HEK293 (cell line): Measurements from ENCODE around the gene JCAD.

Source experiments
- CTCF ChIP-seq: fragments of 450-650 bp; formaldehyde crosslinking; IDR thresholded peaks from 2 replicates; pipeline ENCODE4 v1.5.1; 2016; ENCODE audit warnings: missing biosample characterization, missing genetic modification characterization
- HOXA7 ChIP-seq: sonication (generic); formaldehyde crosslinking; IDR thresholded peaks from 2 replicates; pipeline ENCODE4 v1.8.1; 2022; ENCODE audit warnings: missing genetic modification reagents, borderline replicate concordance
- IKZF3 ChIP-seq: fragments of 450-650 bp; IDR thresholded peaks from 2 replicates; pipeline ENCODE4 v1.5.0; 2018; ENCODE audit warnings: missing biosample characterization, mild to moderate bottlenecking, missing genetic modification characterization, moderate library complexity
- PRDM4 ChIP-seq: fragments of 450-650 bp; formaldehyde crosslinking; IDR thresholded peaks from 2 replicates; pipeline ENCODE4 v1.5.1; 2017; ENCODE audit warnings: missing biosample characterization, missing genetic modification characterization
- REST ChIP-seq: fragments of 450-650 bp; formaldehyde crosslinking; IDR thresholded peaks from 2 replicates; pipeline ENCODE4 v1.5.1; 2016; ENCODE audit warnings: missing biosample characterization, missing genetic modification characterization
- TCF7L2 ChIP-seq: IDR thresholded peaks from 2 replicates; pipeline ENCODE4 v1.6.1; 2011; ENCODE audit warnings: low read depth, mild to moderate bottlenecking, inconsistent platforms, low read length, moderate library complexity, borderline replicate concordance
- ZBTB1 ChIP-seq: fragments of 450-650 bp; formaldehyde crosslinking; IDR thresholded peaks from 2 replicates; pipeline ENCODE4 v1.5.1; 2016; ENCODE audit warnings: missing biosample characterization, missing genetic modification characterization
- ZNF341 ChIP-seq: fragments of 450-650 bp; formaldehyde crosslinking; IDR thresholded peaks from 2 replicates; pipeline ENCODE4; 2016; ENCODE audit warnings: low read depth, missing biosample characterization, missing genetic modification characterization
- ZNF621 ChIP-seq: fragments of 450-650 bp; formaldehyde crosslinking; IDR thresholded peaks from 2 replicates; pipeline ENCODE4 v1.5.1; 2017; ENCODE audit warnings: missing biosample characterization, missing genetic modification characterization
- ZNF747 ChIP-seq: fragments of 450-650 bp; formaldehyde crosslinking; IDR thresholded peaks from 2 replicates; pipeline ENCODE4 v1.5.1; 2016; ENCODE audit warnings: missing biosample characterization, missing genetic modification characterization

- no peak for TF ChIP-seq HOXA7 (CRISPR knock-in tag)
- no peak for TF ChIP-seq PRDM4 (tag by site-specific recombination)
- TF ChIP-seq ZNF747 (tag by site-specific recombination): no peak
- no peak for TF ChIP-seq CTCF (tag by site-specific recombination)
- no peak for TF ChIP-seq TCF7L2
- TF ChIP-seq ZNF341 (tag by site-specific recombination): no peak
- no peak for TF ChIP-seq ZBTB1 (tag by site-specific recombination)
- TF ChIP-seq IKZF3 (tag by site-specific recombination): no peak
- TF ChIP-seq REST: no peak
- no peak for TF ChIP-seq ZNF621 (tag by site-specific recombination)
These were observed 37.2 kb upstream of the JCAD start for GRCh38 chr10:30096564-30096963.
